Retinal pigment epithelial cell (primary cell): Measurements from ENCODE around the gene ASCC1.

ENCODE experiments used
- DNase-seq: peaks from one replicate; pipeline ENCODE4 v3.0.0-alpha.2; 2010; ENCODE audit warnings: low read depth
- H3K4me3 ChIP-seq: 2 replicates; pipeline ENCODE4 v1.5.1; 2011; ENCODE audit warnings: mild to moderate bottlenecking, low read length, control low read depth, moderate library complexity
- TF ChIP-seq, protein P1 (sequence below): conservative IDR thresholded peaks from 2 replicates; pipeline ENCODE4 v1.5.1; 2011; ENCODE audit warnings: low read depth, low read length, control low read depth, inconsistent platforms

Gene ASCC1

GRCh38 chr10:72215611-72216549, at the start of gene ASCC1, which contains the start of gene ANAPC16:
Gene ASCC1 (minus strand): TSS chr10:72216276. CDS start chr10:72213298, 2,978 bp downstream.
Gene ANAPC16 (plus strand): TSS chr10:72216012. CDS start chr10:72223915, 7,903 bp downstream.
- TF ChIP-seq, protein P1, sequence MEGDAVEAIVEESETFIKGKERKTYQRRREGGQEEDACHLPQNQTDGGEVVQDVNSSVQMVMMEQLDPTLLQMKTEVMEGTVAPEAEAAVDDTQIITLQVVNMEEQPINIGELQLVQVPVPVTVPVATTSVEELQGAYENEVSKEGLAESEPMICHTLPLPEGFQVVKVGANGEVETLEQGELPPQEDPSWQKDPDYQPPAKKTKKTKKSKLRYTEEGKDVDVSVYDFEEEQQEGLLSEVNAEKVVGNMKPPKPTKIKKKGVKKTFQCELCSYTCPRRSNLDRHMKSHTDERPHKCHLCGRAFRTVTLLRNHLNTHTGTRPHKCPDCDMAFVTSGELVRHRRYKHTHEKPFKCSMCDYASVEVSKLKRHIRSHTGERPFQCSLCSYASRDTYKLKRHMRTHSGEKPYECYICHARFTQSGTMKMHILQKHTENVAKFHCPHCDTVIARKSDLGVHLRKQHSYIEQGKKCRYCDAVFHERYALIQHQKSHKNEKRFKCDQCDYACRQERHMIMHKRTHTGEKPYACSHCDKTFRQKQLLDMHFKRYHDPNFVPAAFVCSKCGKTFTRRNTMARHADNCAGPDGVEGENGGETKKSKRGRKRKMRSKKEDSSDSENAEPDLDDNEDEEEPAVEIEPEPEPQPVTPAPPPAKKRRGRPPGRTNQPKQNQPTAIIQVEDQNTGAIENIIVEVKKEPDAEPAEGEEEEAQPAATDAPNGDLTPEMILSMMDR = no peak
- peak; percentile 63 for DNase-seq
- H3K4me3 ChIP-seq = peak within 1 kb of the TSS; percentile 92

- no peak overlapping the region for H3K4me3 ChIP-seq
- DNase-seq = no peak
- TF ChIP-seq, protein P1 = no peak
Measured at GRCh38 chr10:72265508-72265907, 49.4 kb upstream of the ASCC1 start.

DNA sequence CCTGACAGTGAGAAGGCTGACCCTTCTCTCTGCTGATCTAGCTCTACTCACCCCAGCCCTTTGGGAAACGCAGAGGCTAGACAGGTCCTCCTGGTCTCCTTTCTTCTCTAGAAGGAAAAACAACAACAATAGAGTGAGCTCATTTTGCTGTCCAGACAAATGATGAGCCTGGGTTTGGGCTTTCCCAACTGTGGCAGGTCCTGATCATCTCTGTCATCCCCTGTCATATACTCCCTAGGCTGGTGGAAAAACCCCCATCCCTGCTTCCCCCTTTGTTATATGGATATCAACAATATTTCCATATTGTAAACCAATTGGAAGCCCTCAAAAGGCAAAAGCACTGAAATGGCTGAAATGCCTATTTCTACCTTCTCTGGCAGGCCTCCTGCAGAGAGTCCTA, 48.5 kb upstream of the ASCC1 start:
- DNase-seq = no peak
- TF ChIP-seq, protein P1 = no peak
- no peak overlapping the region for H3K4me3 ChIP-seq

DNA sequence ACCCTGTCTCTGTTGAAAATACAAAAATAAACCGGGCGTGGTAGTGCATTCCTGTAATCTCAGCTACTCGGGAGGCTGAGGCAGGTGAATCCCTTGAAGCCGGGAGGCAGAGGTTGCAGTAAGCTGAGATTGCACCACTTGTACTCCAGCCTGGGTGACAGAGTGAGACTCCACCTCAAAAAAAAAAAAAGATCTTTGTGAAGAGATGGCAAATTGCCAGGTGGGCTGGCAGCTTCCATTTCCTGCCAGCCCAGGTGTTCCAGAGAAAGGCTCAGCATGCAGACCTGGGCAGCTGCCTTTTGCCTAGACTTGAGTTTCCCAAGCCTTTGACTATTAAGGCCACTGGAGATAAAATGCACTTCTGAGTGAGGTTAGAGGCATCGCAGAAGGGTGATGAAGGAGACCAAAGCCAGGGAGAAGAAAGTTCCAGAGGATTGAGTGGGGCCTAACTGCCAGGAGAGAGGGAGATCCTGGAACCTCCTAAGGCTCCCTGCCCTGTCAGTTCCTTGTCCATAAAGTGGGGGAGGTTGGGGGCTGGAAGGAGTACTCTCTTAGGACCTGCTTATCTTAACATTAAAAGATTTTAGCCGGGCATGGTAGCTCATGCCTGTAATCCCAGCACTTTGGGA, 47.7 kb upstream of the ASCC1 start:
- TF ChIP-seq, protein P1 = no peak
- no peak for DNase-seq
- H3K4me3 ChIP-seq = no peak overlapping the region

DNA sequence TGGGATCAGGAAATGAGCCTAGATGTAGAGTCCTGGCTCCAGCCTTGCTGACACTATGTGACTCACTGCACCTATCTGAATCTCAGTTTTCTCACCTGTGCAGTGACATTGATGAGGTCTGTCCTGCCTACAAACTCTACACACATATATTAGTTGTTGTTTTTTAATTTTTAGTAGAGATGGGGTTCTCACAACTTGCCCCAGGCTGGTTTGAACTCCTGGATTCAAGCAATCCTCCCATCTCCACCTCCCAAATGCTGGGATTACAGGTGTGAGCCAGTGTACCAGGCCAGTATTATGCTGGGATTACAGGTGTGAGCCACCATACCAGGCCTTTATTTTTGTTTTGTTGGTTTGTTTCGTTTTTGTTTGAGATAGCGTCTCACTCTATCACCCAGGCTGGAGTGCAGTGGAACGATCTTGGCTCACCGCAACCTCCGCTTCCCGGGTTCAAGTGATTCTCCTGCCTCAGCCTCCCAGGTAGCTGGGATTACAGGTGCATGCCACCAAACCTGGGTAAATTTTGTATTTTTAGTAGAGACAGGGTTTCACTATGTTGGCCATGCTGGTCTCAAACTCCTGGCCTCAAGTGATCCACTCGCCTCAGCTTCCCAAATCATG, 45.8 kb upstream of the ASCC1 start:
- H3K4me3 ChIP-seq = peak overlapping the region; percentile 59
- DNase-seq = no peak
- TF ChIP-seq, protein P1 = no peak

DNA sequence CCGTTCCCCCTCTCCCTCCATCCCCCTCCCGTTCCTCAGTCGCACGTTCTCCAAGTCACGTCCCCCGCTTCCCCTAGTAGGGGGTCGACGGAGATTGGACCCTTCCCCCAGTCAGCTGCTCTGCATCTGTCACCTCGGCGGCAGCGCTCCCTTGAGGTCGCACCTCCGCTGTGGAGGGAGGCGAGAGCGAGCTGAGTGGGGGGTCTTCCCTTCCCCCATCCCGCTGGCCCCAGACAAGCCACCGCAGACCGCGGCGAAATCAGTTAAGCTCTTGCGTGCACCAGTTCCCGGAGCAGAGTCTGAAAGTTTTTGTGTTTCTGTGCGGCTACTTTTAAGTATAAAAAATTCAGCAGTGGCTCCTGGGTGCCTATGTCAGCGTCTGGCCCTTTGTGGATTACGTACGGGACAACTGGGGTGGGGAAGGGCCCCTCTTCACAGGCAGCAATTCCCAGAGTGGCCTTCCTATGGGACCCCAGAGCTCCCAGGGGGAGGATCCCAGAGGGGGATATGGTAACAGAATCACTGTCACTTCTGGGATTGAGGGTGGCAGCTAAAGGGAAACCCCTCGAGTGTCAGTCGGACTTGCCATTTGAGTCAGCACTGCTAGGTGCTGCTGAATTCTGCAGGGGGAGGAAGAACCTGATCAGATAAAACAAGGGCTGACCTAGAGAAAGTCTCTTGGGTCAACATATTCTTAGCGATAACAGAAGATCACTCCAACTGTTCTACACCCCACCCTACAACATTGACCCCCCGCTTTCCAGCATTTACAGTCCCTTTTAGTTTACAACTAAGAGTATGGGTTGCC, 45.1 kb upstream of the ASCC1 start:
- H3K4me3 ChIP-seq = peak overlapping the region; percentile 59
- TF ChIP-seq, protein P1 = peak; percentile 18
- DNase-seq = peak; percentile 59
